Transverse colon (tissue), 4 donors: ENCODE measurements around the gene CORO2B.

Experiments
- CTCF ChIP-seq, 5 experiments: fragments of 200-600 bp in 3 of 5; fragments of 450-650 bp in 2 of 5; sonication (generic) in 3 of 5; IDR thresholded peaks; 1 replicate in 2 of 5; 2 replicates in 3 of 5; pipeline ENCODE4 v1.5.1; 2016 to 2017; ENCODE audit warnings: antibody characterized with exemption in 5 of 5, inconsistent platforms in 3 of 5, mild to moderate bottlenecking in 2 of 5, moderate library complexity in 1 of 5
- EP300 ChIP-seq: sonication (generic); formaldehyde crosslinking; IDR thresholded peaks from one replicate; pipeline ENCODE4 v1.6.1; 2017; ENCODE audit warnings: antibody characterized with exemption, low read depth
- POLR2A ChIP-seq: fragments of 450-650 bp; IDR thresholded peaks from one replicate; pipeline ENCODE4 v1.6.1; 2016; ENCODE audit warnings: antibody characterized with exemption, mild to moderate bottlenecking, moderate library complexity
- POLR2AphosphoS5 ChIP-seq, 3 donors: sonication (generic); formaldehyde crosslinking; IDR thresholded peaks; one replicate each; pipeline ENCODE4 v1.6.1; 2016; ENCODE audit warnings: antibody characterized with exemption in 3 of 3

GRCh38 chr15:68561171-68561900 lies 17.5 kb upstream of the CORO2B start:
- TF ChIP-seq EP300, result no peak
- no peak for TF ChIP-seq POLR2A
- TF ChIP-seq CTCF (IDR thresholded peaks at IDR 0.05), result no peak
- no peak for TF ChIP-seq POLR2AphosphoS5 (IDR thresholded peaks at IDR 0.05)
